GM19023 (cell line): Measurements from ENCODE around the gene PPFIA1.
"Not testable (repeated sequence)": the region's sequence is repeated elsewhere in the genome, so short reads cannot be mapped to it uniquely, and the experiment has no call there.

Source experiments
- ATAC-seq: cut with Tn5 transposase; IDR thresholded peaks from one replicate; pipeline ENCODE4 v1.9.1; 2021; ENCODE audit warnings: mild to moderate bottlenecking, moderate library complexity; ENCODE audit not compliant: unreplicated experiment

PPFIA1 gene

DNA sequence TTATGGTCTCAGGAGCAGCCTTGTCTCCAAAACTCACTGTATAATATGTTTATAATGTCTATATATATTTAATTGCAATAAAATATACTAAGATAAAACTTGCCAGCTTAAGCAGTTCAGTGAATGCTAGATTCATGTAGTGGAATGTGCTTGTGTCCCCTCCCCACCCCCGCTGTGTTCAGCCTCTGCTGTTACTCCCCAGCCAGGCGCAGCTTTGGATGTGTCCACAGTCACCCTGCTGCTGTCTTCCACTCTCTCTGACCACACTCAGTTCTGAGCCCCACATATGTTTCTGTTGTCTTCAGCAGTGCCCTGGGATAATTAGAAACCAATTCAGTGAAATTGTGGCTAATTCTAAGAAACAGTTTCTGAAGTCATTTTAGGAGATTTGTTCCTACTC lies 52.2 kb downstream of the PPFIA1 start:
- ATAC-seq: no peak

GRCh38 chr11:70323806-70324205 lies 53.3 kb downstream of the PPFIA1 start:
- no peak for ATAC-seq

GRCh38 chr11:70324376-70325115 lies 54.1 kb downstream of the PPFIA1 start:
- ATAC-seq: peak; percentile 48

DNA sequence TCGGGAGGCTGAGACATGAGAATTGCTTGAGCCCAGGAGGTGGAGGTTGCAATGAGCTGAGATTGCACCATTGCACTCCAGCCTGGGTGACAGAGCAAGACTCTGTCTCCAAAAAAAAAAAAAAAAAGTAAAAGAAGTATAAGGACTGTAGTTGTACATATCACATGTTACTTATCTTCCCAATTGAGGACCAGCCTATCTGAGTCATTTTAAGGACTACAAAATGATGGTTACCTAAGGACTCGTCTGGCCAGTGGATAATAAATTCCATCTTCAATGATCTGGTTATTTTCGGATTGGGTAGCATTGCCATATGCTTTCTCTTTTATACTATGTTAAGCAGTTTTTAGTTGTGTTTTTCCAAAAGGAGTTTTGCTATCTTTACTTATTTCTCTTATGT lies 55.3 kb downstream of the PPFIA1 start:
- no peak for ATAC-seq

DNA sequence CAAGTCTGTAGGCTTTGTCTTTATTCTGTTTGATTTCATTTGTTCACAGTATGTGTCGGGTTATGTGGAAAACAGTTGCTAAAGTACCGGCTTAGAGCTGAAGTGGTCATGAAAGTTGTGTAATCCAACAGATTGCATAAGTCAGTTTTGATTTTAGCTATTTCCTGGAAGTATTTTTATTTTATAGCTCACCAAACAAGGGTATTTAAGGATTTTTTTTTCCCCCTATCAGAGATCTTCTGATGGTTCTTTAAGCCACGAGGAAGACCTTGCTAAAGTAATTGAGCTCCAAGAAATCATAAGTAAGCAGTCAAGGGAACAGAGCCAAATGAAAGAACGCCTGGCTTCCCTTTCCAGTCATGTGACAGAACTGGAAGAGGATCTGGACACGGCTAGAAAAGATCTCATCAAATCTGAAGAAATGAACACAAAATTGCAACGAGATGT lies 55.9 kb downstream of the PPFIA1 start:
- no peak for ATAC-seq

GRCh38 chr11:70326833-70327232 lies 56.3 kb downstream of the PPFIA1 start:
- no peak for ATAC-seq

- no peak for ATAC-seq
Observed at GRCh38 chr11:70327717-70328116, 57.2 kb downstream of the PPFIA1 start.

DNA sequence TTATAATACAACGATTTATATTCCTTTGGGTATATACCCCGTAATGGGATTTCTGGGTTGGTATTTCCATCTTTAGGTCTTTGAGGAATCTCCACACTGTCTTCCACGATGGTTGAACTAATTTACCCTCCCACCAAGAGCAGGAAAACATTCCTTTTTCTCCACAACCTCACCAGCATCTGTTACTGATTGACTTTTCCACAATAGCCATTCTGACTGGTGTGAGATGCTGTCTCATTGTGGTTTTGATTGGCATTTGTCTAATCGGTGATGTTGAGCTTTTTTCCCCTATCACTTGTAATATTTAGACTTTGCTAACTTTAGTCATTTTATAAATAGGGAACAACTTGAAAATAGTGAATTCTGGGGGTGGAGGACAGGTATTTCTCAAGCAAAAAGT lies 58.1 kb downstream of the PPFIA1 start:
- no peak for ATAC-seq

GRCh38 chr11:70331320-70331843 lies 60.9 kb downstream of the PPFIA1 start:
- not testable (repeated sequence) for ATAC-seq

DNA sequence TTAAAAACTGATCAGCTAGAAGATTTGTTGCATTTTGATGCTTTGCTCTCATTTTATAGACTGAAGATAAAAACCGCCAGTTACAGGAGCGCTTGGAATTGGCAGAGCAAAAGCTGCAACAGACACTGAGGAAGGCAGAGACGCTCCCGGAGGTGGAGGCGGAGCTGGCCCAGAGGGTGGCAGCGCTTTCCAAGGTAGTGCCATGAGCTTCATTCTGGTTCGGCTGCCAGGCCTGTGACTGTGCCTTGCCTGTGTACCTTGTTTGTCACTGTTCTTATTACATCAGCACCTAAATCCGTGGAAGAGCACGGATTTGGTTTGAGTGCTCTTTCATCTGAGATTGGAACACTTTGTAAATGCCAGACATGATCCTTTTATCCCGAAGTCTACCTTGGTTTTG lies 61.4 kb downstream of the PPFIA1 start:
- ATAC-seq: no peak

DNA sequence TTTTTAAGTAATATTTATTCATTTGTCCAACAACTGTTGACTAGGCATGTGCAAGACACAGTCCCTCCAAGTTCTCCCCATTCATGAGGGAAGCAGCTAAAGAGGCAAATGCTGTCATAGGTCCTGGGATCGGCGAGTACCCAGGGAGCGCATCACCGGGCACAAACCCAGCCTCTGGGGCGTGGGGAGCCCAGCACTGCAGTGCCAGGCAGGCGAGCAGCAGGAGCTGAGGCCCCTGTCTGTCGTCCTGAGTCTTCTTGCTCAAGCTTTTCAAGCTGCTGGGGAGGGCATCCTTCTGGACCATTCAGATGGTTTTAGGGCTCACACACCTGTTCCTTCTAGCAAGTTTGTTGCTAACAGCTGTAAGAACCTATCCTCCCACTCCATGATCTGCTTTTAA lies 62.1 kb downstream of the PPFIA1 start:
- ATAC-seq: no peak

DNA sequence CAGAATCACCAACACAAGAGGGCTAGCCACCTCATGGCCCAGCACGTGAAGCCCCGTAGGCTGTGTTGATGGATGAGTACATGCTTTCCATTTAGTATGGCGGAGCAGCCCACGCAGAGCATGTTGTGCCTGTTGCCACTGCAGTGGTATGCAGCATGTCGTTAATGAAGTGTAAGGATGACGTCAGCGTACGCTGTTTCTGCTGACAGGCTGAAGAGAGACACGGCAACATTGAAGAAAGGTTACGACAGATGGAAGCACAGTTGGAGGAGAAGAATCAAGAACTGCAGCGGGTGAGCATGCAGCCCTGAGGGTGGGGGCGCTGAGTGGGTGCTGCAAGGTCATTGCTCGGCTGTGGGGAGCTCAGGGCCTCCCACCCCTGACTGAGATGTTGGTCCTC lies 62.8 kb downstream of the PPFIA1 start:
- no peak for ATAC-seq

DNA sequence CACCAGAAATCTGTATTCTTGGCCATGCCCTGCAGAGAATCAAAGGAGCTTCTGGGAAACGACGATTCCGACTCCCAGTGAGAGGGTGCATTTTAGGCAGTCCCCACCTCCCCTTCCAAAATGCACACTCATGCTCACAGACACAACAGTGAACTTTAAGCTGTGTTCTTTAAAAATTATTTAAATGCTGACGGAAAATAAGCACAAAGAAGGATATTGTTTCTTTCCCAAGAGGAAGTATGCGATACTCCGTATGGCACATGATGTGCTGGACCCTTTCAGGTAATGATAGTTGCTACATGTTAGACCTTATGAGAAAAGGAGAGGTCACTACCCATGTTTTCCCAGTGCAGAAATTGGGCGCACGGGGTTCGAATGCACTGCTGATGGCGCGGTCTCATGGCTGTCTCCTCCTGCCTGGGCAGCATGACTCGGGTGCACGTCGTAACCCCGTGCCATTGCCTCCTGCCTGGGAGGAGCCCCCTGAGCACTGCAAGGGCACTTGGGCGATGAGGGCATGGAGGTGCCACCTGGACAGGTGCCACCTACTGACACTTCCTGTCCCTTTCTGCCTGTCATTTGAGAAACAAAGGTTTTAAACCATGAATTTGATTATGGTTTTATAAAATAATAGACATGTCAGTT lies 64.0 kb downstream of the PPFIA1 start:
- no peak for ATAC-seq

DNA sequence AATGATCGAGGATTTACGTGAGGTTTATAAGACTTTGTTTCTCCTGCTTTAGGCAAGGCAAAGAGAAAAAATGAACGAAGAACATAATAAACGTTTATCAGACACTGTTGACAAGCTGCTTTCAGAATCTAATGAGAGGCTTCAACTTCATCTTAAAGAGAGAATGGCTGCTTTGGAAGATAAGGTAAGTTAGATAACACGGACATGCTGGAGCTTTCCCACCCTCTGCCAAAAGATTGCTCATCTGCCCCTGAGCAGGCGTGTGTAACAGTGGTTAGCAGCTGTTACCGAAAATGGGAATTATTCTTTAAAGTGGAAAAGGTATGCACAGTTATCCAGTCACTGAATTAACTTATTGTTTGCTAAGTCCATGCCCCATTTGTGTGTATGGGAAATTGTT lies 65.0 kb downstream of the PPFIA1 start:
- ATAC-seq: no peak

GRCh38 chr11:70338594-70338993 lies 68.1 kb downstream of the PPFIA1 start:
- no peak for ATAC-seq

DNA sequence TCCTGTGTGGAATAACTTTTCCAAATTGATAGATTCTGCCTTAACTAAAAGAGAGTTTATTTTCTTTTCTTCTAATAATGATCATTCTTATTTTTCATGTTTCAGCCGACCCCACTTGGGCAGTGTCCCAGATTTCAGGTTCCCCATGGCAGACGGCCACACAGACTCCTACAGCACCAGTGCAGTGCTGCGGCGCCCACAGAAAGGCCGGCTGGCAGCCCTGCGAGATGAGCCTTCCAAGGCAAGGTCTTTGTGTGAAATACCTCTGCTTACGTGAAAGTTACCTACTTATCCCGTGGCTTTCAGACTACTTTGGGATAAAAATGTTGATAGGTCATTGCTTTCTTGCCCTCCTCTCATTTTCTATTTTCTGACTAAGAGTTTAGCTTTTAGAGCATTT lies 68.6 kb downstream of the PPFIA1 start:
- no peak for ATAC-seq

DNA sequence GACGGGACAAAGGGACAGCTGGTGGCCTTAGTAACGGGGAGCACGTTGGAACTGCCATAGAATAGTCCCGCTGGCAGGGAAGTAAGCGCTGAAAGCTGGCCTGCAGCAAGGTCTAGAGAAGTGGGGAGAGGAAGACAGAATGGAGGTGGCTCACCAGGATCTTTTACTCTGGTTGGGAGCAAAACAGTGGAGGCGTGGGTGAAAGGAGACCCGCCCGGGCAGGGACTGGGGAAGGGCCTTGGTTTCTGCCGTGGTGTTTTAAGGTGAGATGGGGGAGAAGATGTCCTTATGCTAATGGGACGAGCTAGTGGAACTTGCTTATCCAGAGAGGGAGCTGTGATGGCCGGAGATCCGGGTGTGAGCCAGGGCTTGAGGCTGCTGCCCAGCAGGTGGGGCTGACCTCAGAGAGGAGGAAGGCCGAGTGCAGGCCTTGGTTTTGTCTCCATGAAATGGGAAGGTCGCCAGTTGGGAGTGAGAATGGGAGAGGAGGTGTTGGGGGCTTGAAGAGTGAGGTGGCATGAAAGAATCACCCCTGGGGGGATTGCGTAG lies 71.5 kb downstream of the PPFIA1 start:
- no peak for ATAC-seq

DNA sequence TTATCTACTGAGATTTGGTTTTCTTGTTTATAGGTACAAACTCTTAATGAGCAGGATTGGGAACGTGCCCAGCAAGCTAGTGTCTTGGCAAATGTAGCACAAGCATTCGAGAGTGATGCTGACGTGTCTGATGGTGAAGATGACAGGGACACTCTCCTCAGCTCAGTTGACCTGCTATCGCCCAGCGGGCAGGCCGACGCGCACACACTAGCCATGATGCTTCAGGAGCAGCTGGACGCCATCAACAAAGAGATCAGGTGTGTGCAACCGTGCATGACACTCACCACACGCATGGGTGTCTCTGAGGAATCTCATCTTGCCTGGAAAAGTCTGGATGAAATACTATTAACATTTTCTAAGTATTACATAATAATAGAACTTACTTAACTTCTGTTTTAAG lies 73.1 kb downstream of the PPFIA1 start:
- no peak for ATAC-seq

DNA sequence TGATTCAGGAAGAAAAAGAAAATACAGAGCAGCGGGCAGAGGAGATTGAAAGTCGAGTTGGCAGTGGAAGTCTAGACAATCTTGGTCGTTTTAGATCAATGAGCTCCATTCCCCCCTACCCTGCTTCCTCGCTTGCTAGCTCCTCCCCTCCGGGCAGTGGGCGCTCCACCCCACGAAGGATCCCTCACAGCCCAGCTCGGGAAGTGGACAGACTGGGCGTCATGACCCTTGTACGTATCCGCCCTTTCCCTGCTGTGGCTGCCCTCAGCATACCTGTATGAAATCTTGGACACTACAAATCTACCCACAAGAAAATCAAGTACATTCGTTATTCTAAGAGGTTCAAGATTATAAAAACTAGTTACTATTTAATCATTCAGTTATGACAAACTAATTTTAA lies 77.7 kb downstream of the PPFIA1 start:
- no peak for ATAC-seq

DNA sequence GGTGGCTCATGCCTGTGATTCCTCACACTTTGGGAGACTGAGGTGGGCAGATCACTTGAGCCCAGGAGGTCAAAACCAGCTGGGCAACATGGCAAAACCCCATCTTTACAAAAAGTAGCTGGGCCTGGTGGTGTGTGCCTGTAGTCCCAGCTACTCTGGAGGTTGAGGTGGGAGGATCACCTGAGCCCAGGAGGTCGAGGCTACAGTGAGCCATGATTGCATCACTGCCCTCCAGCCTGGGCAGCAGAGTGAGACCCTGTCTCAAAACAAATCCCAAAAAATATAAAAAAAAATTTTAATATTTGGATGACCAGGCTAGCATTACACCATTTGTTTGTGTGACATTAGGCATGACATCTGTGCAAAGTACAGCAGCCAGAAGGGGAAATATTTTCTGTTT lies 78.1 kb downstream of the PPFIA1 start:
- ATAC-seq: no peak

GRCh38 chr11:70351646-70352045 lies 81.2 kb downstream of the PPFIA1 start:
- ATAC-seq: no peak

GRCh38 chr11:70352100-70352499 lies 81.6 kb downstream of the PPFIA1 start:
- ATAC-seq: no peak
